ENCODE measurements around the gene ST3GAL5.
"Not testable (repeated sequence)": the region's sequence is repeated elsewhere in the genome, so short reads cannot be mapped to it uniquely, and the experiment has no call there.

Gene ST3GAL5

DNA sequence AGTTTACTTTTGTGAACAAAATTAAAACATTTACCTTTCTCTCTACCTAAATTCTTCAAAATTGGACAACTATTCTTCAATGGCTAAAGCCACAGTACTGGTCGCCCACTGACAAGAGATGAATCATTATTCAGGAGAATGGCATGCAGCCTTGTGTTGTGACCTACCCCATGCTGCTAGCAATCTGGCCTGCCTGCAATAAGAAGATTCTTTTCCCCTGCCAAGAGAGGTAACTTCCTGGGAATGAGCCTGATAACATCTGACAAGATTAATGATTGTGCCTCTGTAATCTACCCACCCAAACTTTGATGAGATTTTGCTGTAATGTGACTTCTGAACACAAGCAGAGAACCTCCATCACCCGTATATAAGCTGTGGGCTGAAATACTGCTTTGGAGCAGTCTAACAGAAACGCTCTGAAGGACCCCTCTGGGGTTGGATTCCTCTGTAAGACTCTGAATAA lies 47.0 kb upstream of the ST3GAL5 start:
- Histone ChIP-seq H3K4me2 (ENCODE audit: insufficient read depth, low read length) (no peak overlapping the region), H3K9me3 (ENCODE audit: insufficient read depth, low read length, severe bottlenecking) (no peaks in the 10 kb centered on the region), H3K9ac (ENCODE audit: low read depth, low read length) (no peak overlapping the region), H3K36me3 (ENCODE audit: insufficient read depth, low read length) (no peaks in the 10 kb centered on the region), H3K4me3 (ENCODE audit: low read depth in 1 of 2, low read length in 2 of 2) (no peak overlapping the region), H2AFZ (ENCODE audit: low read depth, low read length) (no peak overlapping the region), H3K4me1 (ENCODE audit: insufficient read depth, low read length) (no peaks in the 10 kb centered on the region), H3K79me2 (ENCODE audit: insufficient read depth, low read length) (no peaks in the 10 kb centered on the region), H3K27ac (ENCODE audit: low read length) (no peak overlapping the region), H3K27me3 (ENCODE audit: insufficient read depth, low read length, poor library complexity) (no peaks in the 10 kb centered on the region), H4K20me1 (ENCODE audit: insufficient read depth, low read length) (no peaks in the 10 kb centered on the region)
- ATAC-seq (ENCODE audit: insufficient read depth, low read depth) (no peak), DNase-seq (no peak)
- TF ChIP-seq, protein P1, sequence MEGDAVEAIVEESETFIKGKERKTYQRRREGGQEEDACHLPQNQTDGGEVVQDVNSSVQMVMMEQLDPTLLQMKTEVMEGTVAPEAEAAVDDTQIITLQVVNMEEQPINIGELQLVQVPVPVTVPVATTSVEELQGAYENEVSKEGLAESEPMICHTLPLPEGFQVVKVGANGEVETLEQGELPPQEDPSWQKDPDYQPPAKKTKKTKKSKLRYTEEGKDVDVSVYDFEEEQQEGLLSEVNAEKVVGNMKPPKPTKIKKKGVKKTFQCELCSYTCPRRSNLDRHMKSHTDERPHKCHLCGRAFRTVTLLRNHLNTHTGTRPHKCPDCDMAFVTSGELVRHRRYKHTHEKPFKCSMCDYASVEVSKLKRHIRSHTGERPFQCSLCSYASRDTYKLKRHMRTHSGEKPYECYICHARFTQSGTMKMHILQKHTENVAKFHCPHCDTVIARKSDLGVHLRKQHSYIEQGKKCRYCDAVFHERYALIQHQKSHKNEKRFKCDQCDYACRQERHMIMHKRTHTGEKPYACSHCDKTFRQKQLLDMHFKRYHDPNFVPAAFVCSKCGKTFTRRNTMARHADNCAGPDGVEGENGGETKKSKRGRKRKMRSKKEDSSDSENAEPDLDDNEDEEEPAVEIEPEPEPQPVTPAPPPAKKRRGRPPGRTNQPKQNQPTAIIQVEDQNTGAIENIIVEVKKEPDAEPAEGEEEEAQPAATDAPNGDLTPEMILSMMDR (IDR thresholded peaks at IDR 0.05; ENCODE audit: borderline replicate concordance, extremely low read depth, low read length, poor library complexity, severe bottlenecking): no peak
- no peak for TF ChIP-seq EZH2 (IDR thresholded peaks at IDR 0.05; ENCODE audit: borderline replicate concordance, low read depth, low read length, severe bottlenecking)

DNA sequence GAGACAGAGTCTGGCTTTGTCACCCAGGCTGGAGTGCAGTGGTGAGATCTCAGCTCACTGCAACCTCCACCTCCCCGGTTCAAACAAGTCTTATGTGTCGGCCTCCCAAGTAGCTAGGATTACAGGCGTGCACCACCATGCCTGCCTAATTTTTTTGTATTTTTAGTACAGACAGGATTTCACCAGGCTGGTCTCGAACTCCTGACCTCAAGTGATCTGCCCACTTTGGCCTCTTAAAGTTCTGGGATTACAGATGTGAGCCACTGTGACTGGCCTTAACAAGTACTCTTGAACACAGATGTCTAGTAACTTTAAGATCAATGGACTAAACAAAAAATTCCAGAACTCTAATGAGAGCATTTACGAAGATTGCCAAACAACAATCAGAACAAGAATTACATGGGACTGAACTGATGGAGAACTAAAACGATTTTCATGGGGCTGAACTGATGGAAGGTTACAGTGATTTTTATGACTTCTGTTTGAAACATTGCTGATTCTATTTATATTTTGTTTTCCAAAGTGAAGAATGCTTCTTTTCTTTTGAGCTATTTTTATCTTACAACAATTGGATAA lies 46.5 kb upstream of the ST3GAL5 start:
- H3K4me2 ChIP-seq (ENCODE audit: insufficient read depth, low read length): no peak overlapping the region
- H3K9ac ChIP-seq (ENCODE audit: low read depth, low read length): no peak overlapping the region
- no peaks in the 10 kb centered on the region for H3K9me3 ChIP-seq (ENCODE audit: insufficient read depth, low read length, severe bottlenecking)
- no peaks in the 10 kb centered on the region for H3K36me3 ChIP-seq (ENCODE audit: insufficient read depth, low read length)
- H3K4me1 ChIP-seq (ENCODE audit: insufficient read depth, low read length): no peaks in the 10 kb centered on the region
- no peaks in the 10 kb centered on the region for H3K79me2 ChIP-seq (ENCODE audit: insufficient read depth, low read length)
- no peak for TF ChIP-seq EZH2 (IDR thresholded peaks at IDR 0.05; ENCODE audit: borderline replicate concordance, low read depth, low read length, severe bottlenecking)
- TF ChIP-seq, protein P1 (IDR thresholded peaks at IDR 0.05; ENCODE audit: borderline replicate concordance, extremely low read depth, low read length, poor library complexity, severe bottlenecking): no peak
- no peak for DNase-seq
- no peak overlapping the region for H2AFZ ChIP-seq (ENCODE audit: low read depth, low read length)
- no peaks in the 10 kb centered on the region for H3K27me3 ChIP-seq (ENCODE audit: insufficient read depth, low read length, poor library complexity)
- ATAC-seq (ENCODE audit: insufficient read depth, low read depth): no peak
- no peak overlapping the region for H3K4me3 ChIP-seq (ENCODE audit: low read depth in 1 of 2, low read length in 2 of 2)
- H3K27ac ChIP-seq (ENCODE audit: low read length): no peak overlapping the region
- no peaks in the 10 kb centered on the region for H4K20me1 ChIP-seq (ENCODE audit: insufficient read depth, low read length)

DNA sequence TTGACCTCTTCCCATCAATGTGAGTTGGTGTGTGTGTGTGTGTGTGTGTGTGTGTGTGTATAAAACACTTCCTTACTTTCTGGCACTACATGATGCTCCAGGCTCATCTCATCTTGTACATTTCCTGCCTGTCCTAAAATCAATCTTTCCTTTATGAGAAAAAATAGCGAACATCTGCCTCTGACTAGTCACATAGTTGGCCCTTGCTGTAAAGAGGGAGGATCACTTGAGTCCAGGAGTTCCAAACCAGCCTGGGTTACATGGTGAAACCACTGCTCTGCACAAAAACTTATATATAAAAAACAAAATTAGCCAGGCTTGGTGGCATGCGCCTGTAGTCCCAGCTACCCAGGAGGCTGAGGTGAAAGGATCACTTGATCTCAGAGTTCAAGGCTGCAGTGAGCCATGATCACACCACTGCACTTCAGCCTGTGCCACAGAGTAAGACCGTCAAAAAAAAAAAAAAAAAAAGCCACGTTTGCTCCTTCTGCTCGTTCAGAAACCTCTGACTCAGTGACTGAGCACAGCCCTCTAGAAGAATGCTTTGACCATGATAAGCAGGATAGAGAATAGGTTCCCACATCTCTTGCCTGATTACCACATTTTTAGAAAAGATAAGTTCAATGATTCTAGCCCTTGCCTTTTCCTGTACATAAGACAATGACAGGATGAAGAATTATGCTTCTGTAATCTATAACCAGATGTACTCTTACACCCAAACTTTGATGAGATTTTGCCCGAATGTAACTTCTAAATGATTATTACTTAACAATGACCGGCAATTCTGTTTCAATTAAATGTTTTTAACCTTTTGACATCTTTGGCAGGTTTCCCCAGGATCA lies 45.2 kb upstream of the ST3GAL5 start:
- Histone ChIP-seq H3K27ac (ENCODE audit: low read length) (no peak overlapping the region), H3K36me3 (ENCODE audit: insufficient read depth, low read length) (no peaks in the 10 kb centered on the region), H3K4me3 (ENCODE audit: low read depth in 1 of 2, low read length in 2 of 2) (no peak overlapping the region), H3K27me3 (ENCODE audit: insufficient read depth, low read length, poor library complexity) (no peaks in the 10 kb centered on the region), H3K79me2 (ENCODE audit: insufficient read depth, low read length) (no peaks in the 10 kb centered on the region), H3K9ac (ENCODE audit: low read depth, low read length) (no peak overlapping the region), H3K9me3 (ENCODE audit: insufficient read depth, low read length, severe bottlenecking) (no peaks in the 10 kb centered on the region), H3K4me1 (ENCODE audit: insufficient read depth, low read length) (peaks cover 1% of the 10 kb centered on the region; the same call in 1 of the 2 replicates), H4K20me1 (ENCODE audit: insufficient read depth, low read length) (no peaks in the 10 kb centered on the region), H2AFZ (ENCODE audit: low read depth, low read length) (no peak overlapping the region), H3K4me2 (ENCODE audit: insufficient read depth, low read length) (no peak overlapping the region)
- TF ChIP-seq, protein P1 (IDR thresholded peaks at IDR 0.05; ENCODE audit: borderline replicate concordance, extremely low read depth, low read length, poor library complexity, severe bottlenecking): no peak
- no peak for TF ChIP-seq EZH2 (IDR thresholded peaks at IDR 0.05; ENCODE audit: borderline replicate concordance, low read depth, low read length, severe bottlenecking)
- DNase-seq (no peak), ATAC-seq (ENCODE audit: insufficient read depth, low read depth) (no peak; the same call in 2 of the 3 replicates)

DNA sequence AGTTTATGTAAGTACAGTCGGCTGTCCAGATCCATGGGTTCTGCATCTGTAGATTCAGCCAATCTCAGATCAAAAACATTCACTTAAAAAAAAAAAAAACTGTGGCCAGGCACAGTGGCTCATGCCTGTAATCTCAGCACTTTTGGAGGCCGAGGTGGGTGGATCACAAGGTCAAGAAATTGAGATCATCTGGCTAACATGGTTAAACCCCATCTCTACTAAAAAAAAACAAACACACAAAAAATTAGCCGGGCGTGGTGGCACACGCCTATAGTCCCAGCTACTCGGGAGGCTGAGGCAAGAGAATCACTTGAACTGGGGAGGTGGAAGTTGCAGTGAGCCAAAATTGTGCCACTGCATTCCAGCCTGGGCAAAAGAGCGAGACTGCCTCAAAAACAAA lies 42.4 kb upstream of the ST3GAL5 start:
- H3K27ac ChIP-seq (ENCODE audit: low read length); ATAC-seq (ENCODE audit: insufficient read depth, low read depth); H3K79me2 ChIP-seq (ENCODE audit: insufficient read depth, low read length): not testable (repeated sequence)

More for the DNA sequence above, 42.4 kb upstream of the ST3GAL5 start:
- not testable (repeated sequence) for H4K20me1 ChIP-seq (ENCODE audit: insufficient read depth, low read length); H3K4me2 ChIP-seq (ENCODE audit: insufficient read depth, low read length); H2AFZ ChIP-seq (ENCODE audit: low read depth, low read length); H3K4me1 ChIP-seq (ENCODE audit: insufficient read depth, low read length); H3K4me3 ChIP-seq (ENCODE audit: low read depth in 1 of 2, low read length in 2 of 2); DNase-seq; H3K27me3 ChIP-seq (ENCODE audit: insufficient read depth, low read length, poor library complexity); H3K9me3 ChIP-seq (ENCODE audit: insufficient read depth, low read length, severe bottlenecking); H3K9ac ChIP-seq (ENCODE audit: low read depth, low read length); H3K36me3 ChIP-seq (ENCODE audit: insufficient read depth, low read length)
